GM23338 (cell line): ENCODE data around the gene FGGY. TPM values are rescaled to one million over a fixed set of nuclear protein-coding genes. Genes with fewer than 3 reads are reported as not detected.

Experiments used
- ATAC-seq: fragments of 200-7000 bp; cut with Tn5 transposase; 3 replicates; pipeline ENCODE4 v1.9.1; 2020
- DNase-seq: peaks from one replicate; pipeline ENCODE4 v3.0.0-alpha.2; 2015; ENCODE audit warnings: low spot score
- H2AFZ ChIP-seq: fragments of 200-600 bp; sonication (generic); 2 replicates; pipeline ENCODE4 v1.8.0; 2016; ENCODE audit warnings: antibody characterized with exemption, mild to moderate bottlenecking, moderate library complexity
- H3F3A ChIP-seq: fragments of 200-600 bp; sonication (generic); replicated peaks from 2 replicates; pipeline ENCODE4 v1.8.0; 2017; ENCODE audit warnings: antibody characterized with exemption, mixed run types, low read depth
- H3K27ac ChIP-seq: fragments of 200-600 bp; sonication (generic); 2 replicates; pipeline ENCODE4 v1.6.1; 2016; ENCODE audit warnings: low read depth
- H3K27me3 ChIP-seq: fragments of 200-600 bp; sonication (generic); 2 replicates; pipeline ENCODE4 v1.8.0; 2016; ENCODE audit warnings: mild to moderate bottlenecking, mixed run types, moderate library complexity; ENCODE audit not compliant: insufficient read depth
- H3K36me3 ChIP-seq: fragments of 200-600 bp; sonication (generic); 2 replicates; pipeline ENCODE4 v1.8.0; 2016; ENCODE audit warnings: mild to moderate bottlenecking; ENCODE audit not compliant: insufficient read depth
- H3K4me1 ChIP-seq: fragments of 200-600 bp; sonication (generic); 2 replicates; pipeline ENCODE4 v1.8.0; 2016; ENCODE audit warnings: mild to moderate bottlenecking, moderate library complexity; ENCODE audit not compliant: insufficient read depth
- H3K4me2 ChIP-seq: fragments of 200-600 bp; sonication (generic); 2 replicates; pipeline ENCODE4 v1.7.1; 2017; ENCODE audit warnings: mixed run types
- H3K4me3 ChIP-seq: fragments of 200-600 bp; sonication (generic); 2 replicates; pipeline ENCODE4 v1.6.1; 2016; ENCODE audit warnings: mixed run types
- H3K79me2 ChIP-seq: fragments of 200-600 bp; sonication (generic); replicated peaks from 2 replicates; pipeline ENCODE4 v1.8.0; 2017; ENCODE audit warnings: mild to moderate bottlenecking; ENCODE audit not compliant: insufficient read depth
- H3K9me2 ChIP-seq: fragments of 200-600 bp; sonication (generic); 2 replicates; pipeline ENCODE4 v1.8.0; 2017; ENCODE audit not compliant: insufficient read depth
- H4K20me1 ChIP-seq: fragments of 200-600 bp; sonication (generic); replicated peaks from 2 replicates; pipeline ENCODE4 v1.8.0; 2017; ENCODE audit warnings: mild to moderate bottlenecking; ENCODE audit not compliant: insufficient read depth
- H3K27ac Mint-ChIP-seq: 2 replicates; pipeline ENCODE4 v1.8.0; 2020; ENCODE audit warnings: inconsistent platforms, mild to moderate bottlenecking, moderate library complexity, mixed read lengths
- H3K27me3 Mint-ChIP-seq: 3 replicates; pipeline ENCODE4 v1.8.0; 2022; ENCODE audit warnings: low read depth, mild to moderate bottlenecking, moderate library complexity, mixed read lengths, inconsistent platforms; ENCODE audit not compliant: insufficient read depth, poor library complexity
- H3K36me3 Mint-ChIP-seq: 3 replicates; pipeline ENCODE4 v1.8.0; 2021; ENCODE audit warnings: low read depth, mild to moderate bottlenecking, inconsistent platforms, moderate library complexity, mixed read lengths
- H3K4me1 Mint-ChIP-seq: 3 replicates; pipeline ENCODE4 v1.8.0; 2020; ENCODE audit warnings: mild to moderate bottlenecking, inconsistent platforms, mixed read lengths
- H3K4me3 Mint-ChIP-seq: 3 replicates; pipeline ENCODE4 v1.8.0; 2021; ENCODE audit warnings: moderate library complexity, mild to moderate bottlenecking, inconsistent platforms, mixed read lengths
- H3K9me3 Mint-ChIP-seq: 3 replicates; pipeline ENCODE4 v1.8.0; 2020; ENCODE audit warnings: moderate library complexity, mild to moderate bottlenecking, inconsistent platforms, mixed read lengths
- CREB1 ChIP-seq: fragments of 250-450 bp; sonication (Bioruptor Pico); IDR thresholded peaks from 2 replicates; pipeline ENCODE4 v1.5.0; 2020; ENCODE audit warnings: low read depth, mild to moderate bottlenecking, moderate library complexity
- ETS1 ChIP-seq: IDR thresholded peaks from 2 replicates; pipeline ENCODE4 v1.6.1; 2016; ENCODE audit warnings: antibody characterized with exemption
- EZH2 ChIP-seq: fragments of 200-600 bp; sonication (generic); IDR thresholded peaks from one replicate; pipeline ENCODE4 v1.8.0; 2017; ENCODE audit warnings: antibody characterized with exemption, mild to moderate bottlenecking, low read depth; ENCODE audit not compliant: unreplicated experiment
- EZH2phosphoT487 ChIP-seq: fragments of 200-600 bp; sonication (generic); IDR thresholded peaks from one replicate; pipeline ENCODE4 v1.8.1; 2018; ENCODE audit warnings: antibody characterized with exemption; ENCODE audit not compliant: unreplicated experiment
- JUNB ChIP-seq: IDR thresholded peaks from one replicate; pipeline ENCODE4 v1.6.1; 2016; ENCODE audit warnings: antibody characterized with exemption; ENCODE audit not compliant: unreplicated experiment
- POLR2AphosphoS5 ChIP-seq: IDR thresholded peaks from 2 replicates; pipeline ENCODE4 v1.6.1; 2016; ENCODE audit warnings: antibody characterized with exemption, low read depth
- REST ChIP-seq: IDR thresholded peaks from one replicate; pipeline ENCODE4 v1.6.1; 2018; ENCODE audit warnings: antibody characterized with exemption; ENCODE audit not compliant: unreplicated experiment
- STAT1 ChIP-seq: IDR thresholded peaks from one replicate; pipeline ENCODE4 v1.6.1; 2016; ENCODE audit warnings: antibody characterized with exemption; ENCODE audit not compliant: unreplicated experiment
- ZNF114 ChIP-seq: fragments of 250-450 bp; sonication (Bioruptor Pico); IDR thresholded peaks from 2 replicates; pipeline ENCODE4 v1.5.0; 2020; ENCODE audit warnings: mild to moderate bottlenecking, moderate library complexity
- ZNF331 ChIP-seq: fragments of 250-450 bp; sonication (Bioruptor Pico); IDR thresholded peaks from 2 replicates; pipeline ENCODE4 v1.5.0; 2020; ENCODE audit warnings: low read depth, mild to moderate bottlenecking, moderate library complexity
- ZNF462 ChIP-seq: fragments of 250-450 bp; sonication (Bioruptor Pico); IDR thresholded peaks from 2 replicates; pipeline ENCODE4 v1.5.0; 2020; ENCODE audit warnings: mild to moderate bottlenecking, moderate library complexity
- polyA plus RNA-seq: library from polyadenylated mRNA; unstranded; fragments of >200 nt; fragmentation: Nextera tagmentation; extraction: Ambion mirVana; gene quantifications from 2 replicates; pipeline ENCODE4 v1.2.1, GENCODE V29; 2016
- total RNA-seq: library from RNA; depleted of rRNA; stranded (reverse); fragments of >200 nt; shearing (Covaris generic); gene quantifications from 2 replicates; pipeline ENCODE4 v1.2.3, GENCODE V29; 2014
- TF ChIP-seq, protein P1 (sequence below), 2 experiments: fragments of 200-600 bp in 1 of 2; sonication (generic) in 1 of 2; conservative IDR thresholded peaks; 2 replicates each; pipeline versions ENCODE4 v1.5.1 to v1.6.1; 2016 to 2017; ENCODE audit warnings: antibody characterized with exemption in 2 of 2, low read depth in 2 of 2, mild to moderate bottlenecking in 2 of 2, moderate library complexity in 1 of 2

Gene FGGY
- total and polyA plus RNA-seq, 2 experiments from 2014 or later: 10.9 to 21.4 TPM

DNA sequence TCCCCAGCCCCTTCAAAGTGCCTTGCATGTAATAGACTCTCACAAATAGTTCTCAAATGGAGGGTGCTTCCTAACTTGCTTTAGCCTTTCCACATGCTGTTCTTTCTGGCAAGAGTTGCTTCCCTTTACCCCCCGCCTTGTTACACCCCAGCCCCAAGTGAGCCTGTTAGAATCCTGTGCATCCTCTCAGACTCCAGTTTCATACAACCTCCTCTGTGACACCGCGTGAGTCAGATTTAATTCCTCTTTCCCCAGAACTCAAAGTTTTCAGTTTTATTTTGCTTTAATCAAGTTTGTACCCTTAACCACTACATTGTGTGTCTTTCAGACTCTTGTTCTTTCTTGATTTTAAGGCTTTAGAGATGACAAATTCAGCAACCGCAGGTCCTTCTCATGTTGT lies 283.4 kb downstream of the FGGY start:
- Mint-ChIP-seq H3K27ac (no peak overlapping the region), H3K9me3 (peaks cover 20% of the 10 kb centered on the region; the same call in 2 of the 3 replicates), H3K36me3 (peaks cover 12% of the 10 kb centered on the region; the same call in 2 of the 3 replicates), H3K27me3 (no peaks in the 10 kb centered on the region), H3K4me1 (no peaks in the 10 kb centered on the region), H3K4me3 (no peak overlapping the region)
- Histone ChIP-seq H3F3A (no peaks in the 10 kb centered on the region), H3K27ac (no peak overlapping the region), H3K9me2 (no peaks in the 10 kb centered on the region; the same call in 1 of the 2 replicates), H3K79me2 (no peaks in the 10 kb centered on the region), H3K4me1 (no peaks in the 10 kb centered on the region), H4K20me1 (no peaks in the 10 kb centered on the region), H3K36me3 (no peaks in the 10 kb centered on the region), H3K4me3 (no peak overlapping the region), H2AFZ (no peak overlapping the region), H3K27me3 (no peaks in the 10 kb centered on the region), H3K4me2 (no peak overlapping the region)
- DNase-seq: no peak
- TF ChIP-seq POLR2AphosphoS5 (no peak), CREB1 (CRISPR knock-in tag) (no peak), EZH2 (no peak), JUNB (no peak), STAT1 (no peak), ZNF114 (CRISPR knock-in tag) (no peak), ZNF462 (no peak), EZH2phosphoT487 (no peak), ETS1 (no peak), ZNF331 (no peak), REST (no peak)
- TF ChIP-seq, protein P1, sequence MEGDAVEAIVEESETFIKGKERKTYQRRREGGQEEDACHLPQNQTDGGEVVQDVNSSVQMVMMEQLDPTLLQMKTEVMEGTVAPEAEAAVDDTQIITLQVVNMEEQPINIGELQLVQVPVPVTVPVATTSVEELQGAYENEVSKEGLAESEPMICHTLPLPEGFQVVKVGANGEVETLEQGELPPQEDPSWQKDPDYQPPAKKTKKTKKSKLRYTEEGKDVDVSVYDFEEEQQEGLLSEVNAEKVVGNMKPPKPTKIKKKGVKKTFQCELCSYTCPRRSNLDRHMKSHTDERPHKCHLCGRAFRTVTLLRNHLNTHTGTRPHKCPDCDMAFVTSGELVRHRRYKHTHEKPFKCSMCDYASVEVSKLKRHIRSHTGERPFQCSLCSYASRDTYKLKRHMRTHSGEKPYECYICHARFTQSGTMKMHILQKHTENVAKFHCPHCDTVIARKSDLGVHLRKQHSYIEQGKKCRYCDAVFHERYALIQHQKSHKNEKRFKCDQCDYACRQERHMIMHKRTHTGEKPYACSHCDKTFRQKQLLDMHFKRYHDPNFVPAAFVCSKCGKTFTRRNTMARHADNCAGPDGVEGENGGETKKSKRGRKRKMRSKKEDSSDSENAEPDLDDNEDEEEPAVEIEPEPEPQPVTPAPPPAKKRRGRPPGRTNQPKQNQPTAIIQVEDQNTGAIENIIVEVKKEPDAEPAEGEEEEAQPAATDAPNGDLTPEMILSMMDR (conservative IDR thresholded peaks at IDR 0.05; ENCODE audit: low read depth in 2 of 2): no peak
- ATAC-seq: no peak
